ENCODE data around the gene GSE1.

The GSE1 gene

GRCh38 chr16:85574672-85575475 lies 38.2 kb upstream of the GSE1 start:
- DNase-seq (ENCODE audit: low spot score), result no peak

- no peak for DNase-seq (ENCODE audit: low spot score)
These were observed 37.2 kb upstream of the GSE1 start for GRCh38 chr16:85575920-85576319.

- no peak for DNase-seq (ENCODE audit: low spot score)
These were observed 36.2 kb upstream of the GSE1 start for GRCh38 chr16:85576944-85577343.

GRCh38 chr16:85577899-85578598 lies 35.1 kb upstream of the GSE1 start:
- DNase-seq (ENCODE audit: low spot score), result no peak

GRCh38 chr16:85578599-85578948 lies 34.5 kb upstream of the GSE1 start:
- DNase-seq (ENCODE audit: low spot score), result no peak

- no peak for DNase-seq (ENCODE audit: low spot score)
These were observed 33.9 kb upstream of the GSE1 start for GRCh38 chr16:85579191-85579590.

- no peak for DNase-seq (ENCODE audit: low spot score)
These were observed 33.1 kb upstream of the GSE1 start for GRCh38 chr16:85579923-85580580.

- no peak for DNase-seq (ENCODE audit: low spot score)
These were observed 32.4 kb upstream of the GSE1 start for GRCh38 chr16:85580684-85581083.

GRCh38 chr16:85582229-85582991 lies 30.7 kb upstream of the GSE1 start:
- no peak for DNase-seq (ENCODE audit: low spot score)

GRCh38 chr16:85583491-85584181 lies 29.5 kb upstream of the GSE1 start:
- peak; percentile 26 for DNase-seq (ENCODE audit: low spot score)

GRCh38 chr16:85584267-85584666 lies 28.9 kb upstream of the GSE1 start:
- DNase-seq (ENCODE audit: low spot score), result no peak

- no peak for DNase-seq (ENCODE audit: low spot score)
These were observed 28.3 kb upstream of the GSE1 start for GRCh38 chr16:85584819-85585282.

- DNase-seq (ENCODE audit: low spot score), result no peak
These were observed 27.4 kb upstream of the GSE1 start for GRCh38 chr16:85585711-85586110.

GRCh38 chr16:85586380-85587104 lies 26.6 kb upstream of the GSE1 start:
- DNase-seq (ENCODE audit: low spot score), result no peak

- no peak for DNase-seq (ENCODE audit: low spot score)
These were observed 25.2 kb upstream of the GSE1 start for GRCh38 chr16:85587762-85588556.

GRCh38 chr16:85588562-85589503 lies 24.3 kb upstream of the GSE1 start:
- no peak for DNase-seq (ENCODE audit: low spot score)

GRCh38 chr16:85589688-85590505 lies 23.2 kb upstream of the GSE1 start:
- no peak for DNase-seq (ENCODE audit: low spot score)

- no peak for DNase-seq (ENCODE audit: low spot score)
These were observed 22.7 kb upstream of the GSE1 start for GRCh38 chr16:85590506-85590832.

Measured in CD4-positive, alpha-beta T cell treated with Interleukin-2 at 100 ng/mL for 4 hours (primary cell).